Breast epithelium (tissue), 4 donors: ENCODE data around the gene NKX2-2. TPM values are rescaled to one million over a fixed set of nuclear protein-coding genes. Genes with fewer than 3 reads are reported as not detected.

Experiments
- DNase-seq, 2 donors: peaks; one replicate each; pipeline ENCODE4 v3.0.0-alpha.2; 2019; ENCODE audit warnings: low spot score in 2 of 2
- H3K27ac ChIP-seq, 2 donors: fragments of 200-600 bp; sonication (generic) in 1 of 2; one replicate each; pipeline ENCODE4 v1.5.1; 2016 to 2019; ENCODE audit warnings: mild to moderate bottlenecking in 1 of 2
- H3K27me3 ChIP-seq, 2 donors: fragments of 200-600 bp; sonication (generic) in 1 of 2; one replicate each; pipeline versions ENCODE4 v1.5.1 to v1.6.0; 2017 to 2019; ENCODE audit warnings: control low read depth in 1 of 2, mild to moderate bottlenecking in 1 of 2
- H3K36me3 ChIP-seq: fragments of 200-600 bp; one replicate; pipeline ENCODE4 v1.5.1; 2019
- H3K4me1 ChIP-seq, 2 donors: fragments of 200-600 bp; sonication (generic); one replicate each; pipeline ENCODE4 v1.5.1; 2016 to 2019; ENCODE audit warnings: control low read depth in 1 of 2
- H3K4me3 ChIP-seq, 3 donors: fragments of 200-600 bp; sonication (generic); 1 replicate in 2 of 3; 2 replicates in 1 of 3; pipeline ENCODE4 v1.5.1; 2016 to 2019; ENCODE audit warnings: mild to moderate bottlenecking in 3 of 3, moderate library complexity in 2 of 3
- H3K9me3 ChIP-seq, 2 donors: fragments of 200-600 bp; sonication (generic) in 1 of 2; one replicate each; pipeline ENCODE4 v1.5.1; 2016 to 2019; ENCODE audit warnings: control low read depth in 1 of 2
- POLR2A ChIP-seq: fragments of 450-650 bp; IDR thresholded peaks from one replicate; pipeline ENCODE4 v1.6.1; 2016; ENCODE audit warnings: antibody characterized with exemption, mild to moderate bottlenecking, moderate library complexity
- POLR2AphosphoS5 ChIP-seq, 3 donors: sonication (generic); formaldehyde crosslinking; IDR thresholded peaks; one replicate each; pipeline ENCODE4 v1.6.1; 2017; ENCODE audit warnings: antibody characterized with exemption in 3 of 3
- intact Hi-C: fragments of 100-400 bp; cut with DNase I; formaldehyde crosslinking; loops from one replicate; pipeline ENCODE4 v1.15.1; 2023; ENCODE audit warnings: low total_unique reads
- total RNA-seq, 3 donors: library from RNA; depleted of rRNA; stranded (reverse); fragments of >200 nt; gene quantifications; one replicate each; pipeline ENCODE4 v1.1.0, GENCODE V29; 2016
- TF ChIP-seq, protein P1 (sequence below), 3 donors: fragments of 450-650 bp; IDR thresholded peaks; one replicate each; pipeline ENCODE4 v1.5.1; 2016 to 2017; ENCODE audit warnings: antibody characterized with exemption in 3 of 3, mild to moderate bottlenecking in 3 of 3, moderate library complexity in 3 of 3

Gene NKX2-2
- total RNA-seq, 3 donors from 2014 or later, result not detected

GRCh38 chr20:21504323-21504722, 9.5 kb downstream of the NKX2-2 start:
- no peaks in the 10 kb centered on the region for H3K36me3 ChIP-seq
- H3K4me1 ChIP-seq, result peaks cover 6 to 12% of the 10 kb centered on the region in 2 donors
- intact Hi-C loops, result no loop called here
- TF ChIP-seq POLR2AphosphoS5 (IDR thresholded peaks at IDR 0.05) (no peak), POLR2A (no peak)
- TF ChIP-seq, protein P1, sequence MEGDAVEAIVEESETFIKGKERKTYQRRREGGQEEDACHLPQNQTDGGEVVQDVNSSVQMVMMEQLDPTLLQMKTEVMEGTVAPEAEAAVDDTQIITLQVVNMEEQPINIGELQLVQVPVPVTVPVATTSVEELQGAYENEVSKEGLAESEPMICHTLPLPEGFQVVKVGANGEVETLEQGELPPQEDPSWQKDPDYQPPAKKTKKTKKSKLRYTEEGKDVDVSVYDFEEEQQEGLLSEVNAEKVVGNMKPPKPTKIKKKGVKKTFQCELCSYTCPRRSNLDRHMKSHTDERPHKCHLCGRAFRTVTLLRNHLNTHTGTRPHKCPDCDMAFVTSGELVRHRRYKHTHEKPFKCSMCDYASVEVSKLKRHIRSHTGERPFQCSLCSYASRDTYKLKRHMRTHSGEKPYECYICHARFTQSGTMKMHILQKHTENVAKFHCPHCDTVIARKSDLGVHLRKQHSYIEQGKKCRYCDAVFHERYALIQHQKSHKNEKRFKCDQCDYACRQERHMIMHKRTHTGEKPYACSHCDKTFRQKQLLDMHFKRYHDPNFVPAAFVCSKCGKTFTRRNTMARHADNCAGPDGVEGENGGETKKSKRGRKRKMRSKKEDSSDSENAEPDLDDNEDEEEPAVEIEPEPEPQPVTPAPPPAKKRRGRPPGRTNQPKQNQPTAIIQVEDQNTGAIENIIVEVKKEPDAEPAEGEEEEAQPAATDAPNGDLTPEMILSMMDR (IDR thresholded peaks at IDR 0.05), result no peak
- no peak overlapping the region for H3K27ac ChIP-seq
- no peaks in the 10 kb centered on the region for H3K9me3 ChIP-seq
- peaks cover 8 to 73% of the 10 kb centered on the region in 2 donors for H3K27me3 ChIP-seq
- H3K4me3 ChIP-seq, result no peak overlapping the region
- DNase-seq, result no peak

GRCh38 chr20:21503345-21503744, 10.5 kb downstream of the NKX2-2 start:
- intact Hi-C loops, result no loop called here
- no peak overlapping the region for H3K27ac ChIP-seq
- TF ChIP-seq, protein P1 (IDR thresholded peaks at IDR 0.05), result no peak
- no peak for TF ChIP-seq POLR2A
- no peak for TF ChIP-seq POLR2AphosphoS5 (IDR thresholded peaks at IDR 0.05)
- peaks cover 4 to 73% of the 10 kb centered on the region in 2 donors for H3K27me3 ChIP-seq
- DNase-seq, result no peak
- no peaks in the 10 kb centered on the region for H3K36me3 ChIP-seq
- no peak overlapping the region for H3K4me3 ChIP-seq
- H3K9me3 ChIP-seq, result no peaks in the 10 kb centered on the region
- H3K4me1 ChIP-seq, result peaks cover 6 to 12% of the 10 kb centered on the region in 2 donors

- Histone ChIP-seq H3K4me1 (peaks cover 6 to 12% of the 10 kb centered on the region in 2 donors), H3K4me3 (no peak overlapping the region), H3K27ac (no peak overlapping the region), H3K27me3 (peaks cover 4 to 58% of the 10 kb centered on the region in 2 donors), H3K9me3 (no peaks in the 10 kb centered on the region), H3K36me3 (no peaks in the 10 kb centered on the region)
- DNase-seq, result no peak
- intact Hi-C loops, result no loop called here
- no peak for TF ChIP-seq POLR2AphosphoS5 (IDR thresholded peaks at IDR 0.05)
- no peak for TF ChIP-seq POLR2A
- TF ChIP-seq, protein P1 (IDR thresholded peaks at IDR 0.05), result no peak
Observed at GRCh38 chr20:21501184-21501583, 12.7 kb downstream of the NKX2-2 start.

DNA sequence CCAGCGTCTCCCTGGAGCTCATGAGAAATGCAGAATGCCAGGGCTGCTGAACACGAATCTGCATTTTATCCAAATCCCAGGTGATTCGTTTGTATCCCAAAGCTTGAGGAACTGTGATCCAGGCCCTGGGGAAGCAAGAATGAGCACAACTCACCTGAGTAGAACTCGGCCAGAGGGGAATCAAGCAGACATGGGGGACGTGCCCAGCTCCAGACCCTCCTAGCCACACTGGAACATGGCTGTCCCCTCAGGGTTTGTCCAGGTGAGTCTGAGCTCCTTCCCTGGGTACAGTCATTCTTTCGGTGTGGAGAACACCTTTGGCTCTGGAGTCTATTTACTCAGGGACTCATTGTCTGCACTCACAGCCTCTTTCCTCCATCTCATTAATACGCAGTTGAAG, 13.3 kb downstream of the NKX2-2 start:
- DNase-seq, result no peak
- TF ChIP-seq POLR2A (no peak), POLR2AphosphoS5 (IDR thresholded peaks at IDR 0.05) (no peak)
- TF ChIP-seq, protein P1 (IDR thresholded peaks at IDR 0.05), result no peak
- Histone ChIP-seq H3K4me3 (no peak overlapping the region), H3K27me3 (peaks cover under 1 to 53% of the 10 kb centered on the region in 2 donors), H3K27ac (no peak overlapping the region), H3K36me3 (no peaks in the 10 kb centered on the region), H3K4me1 (peaks cover 1 to 6% of the 10 kb centered on the region in 2 donors), H3K9me3 (no peaks in the 10 kb centered on the region)
- intact Hi-C loops, result no loop called here

- no peaks in the 10 kb centered on the region for H3K9me3 ChIP-seq
- H3K36me3 ChIP-seq, result no peaks in the 10 kb centered on the region
- intact Hi-C loops, result loop anchor here (5.0 kb wide), 1 partner anchor 608 kb away; no protein-coding TSS in a partner anchor
- H3K27ac ChIP-seq, result no peak overlapping the region
- H3K4me3 ChIP-seq, result no peak overlapping the region
- TF ChIP-seq, protein P1 (IDR thresholded peaks at IDR 0.05), result no peak
- TF ChIP-seq POLR2AphosphoS5 (IDR thresholded peaks at IDR 0.05), result no peak
- TF ChIP-seq POLR2A, result no peak
- no peak for DNase-seq
- no peaks in the 10 kb centered on the region for H3K4me1 ChIP-seq
- H3K27me3 ChIP-seq, result peaks cover 0 to 48% of the 10 kb centered on the region in 2 donors
Observed at GRCh38 chr20:21499641-21500040, 14.2 kb downstream of the NKX2-2 start.
